ENCODE data around the gene ATRIP.

ATRIP gene

DNA sequence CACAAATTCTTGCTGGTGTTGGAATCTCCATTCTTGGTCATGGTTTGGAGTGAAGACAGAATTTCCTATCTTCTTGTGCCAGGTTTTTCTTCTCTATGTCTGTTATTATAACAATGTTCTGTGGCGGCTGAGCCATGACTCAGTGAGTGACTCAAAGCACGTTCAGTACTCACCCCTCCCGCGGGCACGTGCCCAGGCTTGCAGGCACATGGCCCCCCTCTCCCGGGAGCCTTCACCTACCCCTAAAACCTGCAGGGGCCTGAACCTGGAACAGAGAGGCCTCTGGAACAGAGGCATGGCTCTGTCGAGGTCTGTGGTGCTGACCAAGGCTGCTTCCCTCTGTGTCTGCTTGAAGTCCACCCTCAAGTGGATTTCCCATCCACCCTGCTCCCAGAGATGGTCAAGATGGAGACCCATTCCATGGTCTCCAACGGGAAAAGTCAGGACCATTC, 44.2 kb upstream of the ATRIP start:
- no peak overlapping the region for H3K4me3 Mint-ChIP-seq
- peaks cover 4% of the 10 kb centered on the region for H3K27me3 Mint-ChIP-seq (ENCODE audit: low read depth, poor library complexity)
- no peak for DNase-seq
- peaks cover 4% of the 10 kb centered on the region for H3K4me1 Mint-ChIP-seq
- peaks cover 19% of the 10 kb centered on the region for H3K36me3 Mint-ChIP-seq (ENCODE audit: low read depth)
- no peaks in the 10 kb centered on the region for H3K9me3 Mint-ChIP-seq
- TF ChIP-seq CTCF (IDR thresholded peaks at IDR 0.05), result no peak
- H3K27ac Mint-ChIP-seq, result peak overlapping the region; percentile 66

DNA sequence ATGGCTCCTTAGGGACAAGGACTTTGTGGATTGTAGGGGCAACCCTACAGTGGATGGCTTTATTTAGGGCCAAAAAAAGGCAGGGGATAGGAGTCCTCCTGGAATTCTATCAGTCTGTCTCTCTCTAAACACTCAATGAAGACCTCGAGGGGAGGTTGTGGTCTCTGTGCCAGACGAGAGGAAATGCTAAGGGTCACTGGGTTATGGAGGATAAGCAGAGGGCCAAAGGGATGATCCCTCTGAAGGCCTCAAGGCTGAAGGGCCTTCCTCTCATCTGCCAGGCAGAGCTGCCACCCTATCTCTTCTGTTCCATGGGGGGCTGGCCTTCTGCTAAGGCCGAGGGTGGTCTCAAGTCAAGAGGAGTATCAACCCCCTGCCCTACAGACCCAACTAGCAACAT, 43.6 kb upstream of the ATRIP start:
- Mint-ChIP-seq H3K9me3 (no peaks in the 10 kb centered on the region), H3K4me3 (no peak overlapping the region), H3K4me1 (peaks cover 4% of the 10 kb centered on the region), H3K27me3 (ENCODE audit: low read depth, poor library complexity) (peaks cover 4% of the 10 kb centered on the region), H3K36me3 (ENCODE audit: low read depth) (peaks cover 22% of the 10 kb centered on the region), H3K27ac (peak overlapping the region; percentile 66)
- no peak for TF ChIP-seq CTCF (IDR thresholded peaks at IDR 0.05)
- DNase-seq, result no peak

- Mint-ChIP-seq H3K27ac (peak overlapping the region; percentile 66), H3K9me3 (no peaks in the 10 kb centered on the region), H3K36me3 (ENCODE audit: low read depth) (peaks cover 28% of the 10 kb centered on the region), H3K4me3 (no peak overlapping the region), H3K27me3 (ENCODE audit: low read depth, poor library complexity) (peaks cover 4% of the 10 kb centered on the region), H3K4me1 (peaks cover under 1% of the 10 kb centered on the region)
- TF ChIP-seq CTCF (IDR thresholded peaks at IDR 0.05), result no peak
- DNase-seq, result no peak
These were observed 42.8 kb upstream of the ATRIP start for GRCh38 chr3:48403533-48404439.

DNA sequence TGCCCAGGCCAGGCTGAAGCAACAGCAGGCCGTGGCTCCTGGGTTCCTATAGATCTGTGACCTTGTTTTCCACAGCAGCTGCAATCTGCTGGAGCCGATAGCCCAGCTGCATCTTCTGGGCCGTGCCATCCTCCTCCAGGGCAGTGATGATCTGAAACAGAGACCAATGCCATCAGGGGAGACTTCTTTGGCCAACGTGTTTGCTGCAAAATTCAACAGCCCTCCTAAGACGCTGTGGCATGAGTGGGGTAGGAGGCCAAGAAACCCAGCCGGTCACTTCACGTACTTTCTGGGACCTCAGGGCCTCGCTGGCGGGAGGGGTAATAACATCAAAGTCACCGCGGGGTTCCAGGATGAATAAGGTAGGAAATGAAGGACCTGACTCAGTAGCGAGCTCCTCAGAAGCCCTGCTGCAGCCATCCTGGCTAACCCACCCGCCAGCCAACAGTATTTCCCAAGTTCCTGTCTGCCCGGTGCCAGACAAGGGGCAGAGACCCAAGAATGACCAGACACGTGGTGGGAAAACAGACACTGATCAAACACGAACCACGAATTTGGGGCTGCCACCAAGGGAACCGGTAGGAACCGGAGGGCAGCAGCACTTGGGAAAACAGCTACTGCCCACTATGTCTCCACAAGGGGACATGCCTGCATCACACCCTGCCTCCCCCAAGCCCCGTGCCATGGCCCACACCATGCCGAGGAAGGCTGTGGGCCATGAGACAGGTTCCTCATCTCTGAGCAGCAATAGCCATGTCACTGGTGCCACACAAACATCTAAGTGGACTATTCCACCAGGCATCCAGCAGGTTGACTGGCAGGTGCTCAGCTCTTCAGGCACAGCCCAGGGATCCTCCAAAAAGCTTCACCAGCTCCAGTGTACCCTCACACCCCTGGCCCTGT, 41.8 kb upstream of the ATRIP start:
- no peaks in the 10 kb centered on the region for H3K4me1 Mint-ChIP-seq
- H3K36me3 Mint-ChIP-seq (ENCODE audit: low read depth), result peaks cover 34% of the 10 kb centered on the region
- no peak overlapping the region for H3K27ac Mint-ChIP-seq
- DNase-seq, result no peak
- no peak overlapping the region for H3K4me3 Mint-ChIP-seq
- TF ChIP-seq CTCF (IDR thresholded peaks at IDR 0.05), result no peak
- H3K9me3 Mint-ChIP-seq, result no peaks in the 10 kb centered on the region
- peaks cover 4% of the 10 kb centered on the region for H3K27me3 Mint-ChIP-seq (ENCODE audit: low read depth, poor library complexity)

GRCh38 chr3:48405343-48405881, 41.1 kb upstream of the ATRIP start:
- Mint-ChIP-seq H3K36me3 (ENCODE audit: low read depth) (peaks cover 37% of the 10 kb centered on the region), H3K27ac (no peak overlapping the region), H3K4me1 (no peaks in the 10 kb centered on the region), H3K4me3 (no peak overlapping the region), H3K27me3 (ENCODE audit: low read depth, poor library complexity) (peaks cover 4% of the 10 kb centered on the region), H3K9me3 (no peaks in the 10 kb centered on the region)
- no peak for TF ChIP-seq CTCF (IDR thresholded peaks at IDR 0.05)
- DNase-seq, result no peak

All from nephron progenitor cell (in vitro differentiated cells).